Measurements from ENCODE around the gene DENR.

DNA sequence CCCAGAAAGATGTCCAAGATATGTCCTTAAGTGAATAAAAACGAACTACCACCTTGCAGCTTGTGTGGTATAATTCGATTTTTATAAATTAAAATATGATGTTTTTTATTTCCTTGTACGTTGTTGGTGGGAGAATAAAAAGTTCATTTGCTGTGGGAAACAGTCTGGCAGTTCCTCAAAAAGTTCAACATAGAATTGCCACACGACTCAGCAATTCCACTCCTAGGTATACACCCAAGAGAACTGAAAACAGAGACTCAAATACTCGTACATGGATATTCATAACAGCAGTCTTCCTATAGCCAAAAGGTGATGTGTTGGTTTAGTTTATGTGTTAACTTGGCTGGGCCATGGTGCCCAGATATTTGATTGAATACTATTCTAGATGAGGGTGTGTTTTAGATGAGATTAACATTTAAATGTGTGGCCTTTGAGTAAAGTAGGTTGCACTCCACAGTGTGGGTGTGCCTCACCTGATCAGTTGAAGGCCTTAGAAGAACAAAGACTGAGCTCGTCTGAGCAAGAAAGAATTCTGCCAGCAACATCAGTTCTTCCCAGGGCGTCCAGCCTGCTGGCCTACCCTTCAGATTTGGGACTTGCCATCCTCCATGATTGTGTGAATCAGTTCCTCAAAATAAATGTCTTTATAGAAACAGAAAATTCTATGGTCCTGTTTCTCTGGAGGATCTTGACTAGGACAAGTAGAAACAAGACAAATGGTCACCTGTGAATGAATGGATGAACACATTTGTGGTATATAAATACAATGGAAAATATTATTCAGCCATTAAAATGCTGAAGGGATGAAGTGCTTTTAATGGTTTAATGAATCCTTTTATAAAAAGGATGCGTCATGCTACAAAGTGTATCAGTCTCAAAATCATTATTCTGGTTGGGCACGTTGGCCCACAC, 5.1 kb upstream of the DENR start:
- TF ChIP-seq, protein P1, sequence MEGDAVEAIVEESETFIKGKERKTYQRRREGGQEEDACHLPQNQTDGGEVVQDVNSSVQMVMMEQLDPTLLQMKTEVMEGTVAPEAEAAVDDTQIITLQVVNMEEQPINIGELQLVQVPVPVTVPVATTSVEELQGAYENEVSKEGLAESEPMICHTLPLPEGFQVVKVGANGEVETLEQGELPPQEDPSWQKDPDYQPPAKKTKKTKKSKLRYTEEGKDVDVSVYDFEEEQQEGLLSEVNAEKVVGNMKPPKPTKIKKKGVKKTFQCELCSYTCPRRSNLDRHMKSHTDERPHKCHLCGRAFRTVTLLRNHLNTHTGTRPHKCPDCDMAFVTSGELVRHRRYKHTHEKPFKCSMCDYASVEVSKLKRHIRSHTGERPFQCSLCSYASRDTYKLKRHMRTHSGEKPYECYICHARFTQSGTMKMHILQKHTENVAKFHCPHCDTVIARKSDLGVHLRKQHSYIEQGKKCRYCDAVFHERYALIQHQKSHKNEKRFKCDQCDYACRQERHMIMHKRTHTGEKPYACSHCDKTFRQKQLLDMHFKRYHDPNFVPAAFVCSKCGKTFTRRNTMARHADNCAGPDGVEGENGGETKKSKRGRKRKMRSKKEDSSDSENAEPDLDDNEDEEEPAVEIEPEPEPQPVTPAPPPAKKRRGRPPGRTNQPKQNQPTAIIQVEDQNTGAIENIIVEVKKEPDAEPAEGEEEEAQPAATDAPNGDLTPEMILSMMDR (IDR thresholded peaks at IDR 0.05) = no peak
- TF ChIP-seq POLR2A (IDR thresholded peaks at IDR 0.05) (no peak), EP300 (IDR thresholded peaks at IDR 0.05) (no peak)

All from ovary (tissue), 3 donors.